CD4-positive, alpha-beta T cell (primary cell): ENCODE data around the gene SUFU. TPM values are rescaled to one million over a fixed set of nuclear protein-coding genes. Genes with fewer than 3 reads are reported as not detected.

ENCODE experiments used
- ATAC-seq: fragments of 200-7000 bp; cut with Tn5 transposase; one replicate; pipeline ENCODE4 v1.10.0; 2022; ENCODE audit warnings: mild to moderate bottlenecking; ENCODE audit not compliant: poor library complexity
- CTCF ChIA-PET: fragments of 350-600 bp; sonication (Branson Sonifier 250); formaldehyde crosslinking; loops from one replicate; lab custom pipeline; 2021; ENCODE audit warnings: antibody characterized with exemption, inconsistent platforms; lab: Charles Lee
- POLR2A ChIA-PET: fragments of 350-600 bp; sonication (Branson Sonifier 250); formaldehyde crosslinking; loops from one replicate; lab custom pipeline; 2021; ENCODE audit warnings: antibody characterized with exemption, inconsistent platforms; lab: Charles Lee
- DNase-seq, 14 experiments: peaks; one replicate each; pipeline ENCODE4 v3.0.0-alpha.2; 2013 to 2020; ENCODE audit warnings: mixed read lengths in 2 of 14
- H3K27ac ChIP-seq, 2 donors: one replicate each; pipeline versions ENCODE4 v1.5.1 to v1.7.0; 2013; ENCODE audit warnings: low read length in 2 of 2, low read depth in 1 of 2, mild to moderate bottlenecking in 1 of 2
- H3K27me3 ChIP-seq, 2 experiments: 1 replicate in 1 of 2; 2 replicates in 1 of 2; pipeline versions ENCODE4 v1.6.1 to v1.7.0; 2013; ENCODE audit warnings: low read length in 2 of 2, control low read depth in 1 of 2, mild to moderate bottlenecking in 1 of 2, moderate library complexity in 1 of 2; ENCODE audit not compliant: insufficient read depth in 2 of 2, control insufficient read depth in 1 of 2
- H3K36me3 ChIP-seq: one replicate; pipeline ENCODE4 v1.6.1; 2013; ENCODE audit warnings: low read length, control low read depth; ENCODE audit not compliant: insufficient read depth
- H3K4me1 ChIP-seq: one replicate; pipeline ENCODE4 v1.6.1; 2013; ENCODE audit warnings: low read length, control low read depth; ENCODE audit not compliant: insufficient read depth
- H3K4me3 ChIP-seq: one replicate; pipeline ENCODE4 v1.5.1; 2013; ENCODE audit warnings: mild to moderate bottlenecking, low read length, moderate library complexity
- H3K9me3 ChIP-seq, 2 experiments: 1 replicate in 1 of 2; 2 replicates in 1 of 2; pipeline versions ENCODE4 v1.6.1 to v1.7.0; 2013; ENCODE audit warnings: low read length in 2 of 2, mild to moderate bottlenecking in 2 of 2, control low read depth in 1 of 2, moderate library complexity in 1 of 2; ENCODE audit not compliant: control insufficient read depth in 1 of 2, insufficient read depth in 1 of 2
- H3K27ac Mint-ChIP-seq: one replicate; pipeline ENCODE4 v1.8.0; 2020; ENCODE audit warnings: mixed read lengths
- H3K27me3 Mint-ChIP-seq: one replicate; pipeline ENCODE4 v1.8.0; 2021; ENCODE audit warnings: mixed read lengths
- H3K36me3 Mint-ChIP-seq: one replicate; pipeline ENCODE4 v1.8.0; 2021; ENCODE audit warnings: low read depth, mixed read lengths
- H3K4me1 Mint-ChIP-seq: one replicate; pipeline ENCODE4 v1.8.0; 2021; ENCODE audit warnings: low read depth, mixed read lengths
- H3K4me3 Mint-ChIP-seq: one replicate; pipeline ENCODE4 v1.8.0; 2020; ENCODE audit warnings: mild to moderate bottlenecking, mixed read lengths
- H3K9me3 Mint-ChIP-seq: one replicate; pipeline ENCODE4 v1.8.0; 2020; ENCODE audit warnings: mixed read lengths
- CTCF ChIP-seq: fragments of 200-600 bp; IDR thresholded peaks from one replicate; pipeline ENCODE4 v1.8.0; 2022; ENCODE audit warnings: antibody characterized with exemption, mild to moderate bottlenecking
- intact Hi-C, 2 experiments: fragments of 100-400 bp; cut with DNase I in 1 of 2; cut with micrococcal nuclease in 1 of 2; formaldehyde crosslinking; loops; one replicate each; pipeline versions ENCODE4 v1.15.1 to v1.9.0; 2023 to 2025; cut with DNase I, micrococcal nuclease
- total RNA-seq, 174 experiments: library from RNA in 2 of 174; stranded (reverse) in 2 of 174; gene quantifications; one replicate each; pipeline ENCODE4 v1.2.3 and lab custom pipeline; 2021 to 2026

SUFU gene
- total RNA-seq, 2 experiments from 2014 or later, result 6.7 to 7.3 TPM

DNA sequence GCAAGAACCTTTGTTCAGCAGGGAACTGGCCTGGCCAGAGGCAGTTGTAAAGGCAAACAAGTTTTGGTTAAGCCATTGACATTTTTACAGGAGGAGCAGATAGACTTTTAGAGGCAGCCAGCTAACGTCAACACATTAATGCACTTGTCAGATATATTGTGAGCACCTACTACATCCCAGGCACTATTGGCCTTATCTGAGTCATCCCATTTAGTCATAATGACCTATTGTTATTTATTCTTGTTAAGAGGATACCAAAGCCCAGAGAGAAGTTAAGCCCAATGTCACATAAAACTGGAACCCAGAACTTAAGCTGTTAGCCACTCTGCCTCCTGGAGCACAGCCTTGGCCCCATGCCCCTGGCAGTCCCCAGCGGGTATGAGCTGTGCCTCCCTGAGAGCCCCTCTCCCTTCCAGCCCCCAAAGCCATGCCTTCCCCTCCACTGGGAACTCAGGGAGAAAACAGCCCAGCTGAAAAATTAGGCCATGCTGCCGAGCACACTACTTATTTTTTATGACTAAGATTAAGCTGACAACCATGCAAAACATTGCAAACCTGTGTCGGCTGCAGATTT lies 107.8 kb downstream of the SUFU start:
- ATAC-seq, result no peak
- no peak for DNase-seq
- no peak for TF ChIP-seq CTCF
- peak overlapping the region; percentile 8 for H3K4me3 Mint-ChIP-seq
- H3K27ac ChIP-seq, result peak overlapping the region; percentile 45 to 88
- no peaks in the 10 kb centered on the region for H3K27me3 ChIP-seq
- no peaks in the 10 kb centered on the region for H3K9me3 Mint-ChIP-seq
- ChIA-PET CTCF (interaction anchor here (0.9 to 2.7 kb wide), 6 partner anchors 10 to 102 kb away, joined by 3 to 16 read pairs (median 5); partner anchors contain the start of gene TRIM8), POLR2A (interaction anchor here (0.6 to 2.0 kb wide), 11 partner anchors 10 to 514 kb away, joined by 3 to 17 read pairs (median 5); partner anchors contain the start of genes CNNM2 and TRIM8)
- H3K4me1 Mint-ChIP-seq, result peaks cover 35% of the 10 kb centered on the region
- peaks cover 22% of the 10 kb centered on the region for H3K36me3 ChIP-seq
- H3K27ac Mint-ChIP-seq, result peak overlapping the region; percentile 99
- H3K36me3 Mint-ChIP-seq, result peaks cover 20% of the 10 kb centered on the region
- H3K9me3 ChIP-seq, result no peaks in the 10 kb centered on the region
- no peaks in the 10 kb centered on the region for H3K27me3 Mint-ChIP-seq
- peaks cover 44% of the 10 kb centered on the region for H3K4me1 ChIP-seq
- intact Hi-C loops, result loop anchor here in 1 of 2 experiments (2.0 kb wide), 1 partner anchor 35 kb away; no protein-coding TSS in a partner anchor
- no peak overlapping the region for H3K4me3 ChIP-seq

GRCh38 chr10:102612964-102613275 lies 109.1 kb downstream of the SUFU start:
- peak; percentile 72 for ATAC-seq
- peak overlapping the region; percentile 85 to 88 for H3K27ac ChIP-seq
- no peaks in the 10 kb centered on the region for H3K27me3 Mint-ChIP-seq
- H3K4me3 ChIP-seq, result no peak overlapping the region
- peaks cover 35% of the 10 kb centered on the region for H3K4me1 Mint-ChIP-seq
- H3K9me3 Mint-ChIP-seq, result no peaks in the 10 kb centered on the region
- intact Hi-C loops, result loop anchor here in 1 of 2 experiments (2.0 kb wide), 1 partner anchor 34 kb away; no protein-coding TSS in a partner anchor
- no peaks in the 10 kb centered on the region for H3K9me3 ChIP-seq
- TF ChIP-seq CTCF, result no peak
- H3K36me3 Mint-ChIP-seq, result peaks cover 31% of the 10 kb centered on the region
- H3K27ac Mint-ChIP-seq, result peak overlapping the region; percentile 99
- no peaks in the 10 kb centered on the region for H3K27me3 ChIP-seq
- H3K4me1 ChIP-seq, result peaks cover 44% of the 10 kb centered on the region
- H3K4me3 Mint-ChIP-seq, result peak overlapping the region; percentile 64
- CTCF ChIA-PET, result interaction anchor here (0.8 to 2.7 kb wide), 5 partner anchors 17 to 32 kb away, joined by 3 to 16 read pairs (median 3); partner anchors contain the start of gene TRIM8
- peak; percentile 30 to 85 (median 51) for DNase-seq
- POLR2A ChIA-PET, result interaction anchor here (1.2 to 2.0 kb wide), 6 partner anchors 23 to 101 kb away, joined by 3 to 17 read pairs (median 7); partner anchors contain the start of genes ARL3 and TRIM8
- H3K36me3 ChIP-seq, result peaks cover 35% of the 10 kb centered on the region

GRCh38 chr10:102613286-102613685 lies 109.5 kb downstream of the SUFU start:
- intact Hi-C loops, result loop anchor here in 1 of 2 experiments (2.0 kb wide), 1 partner anchor 34 kb away; no protein-coding TSS in a partner anchor
- ChIA-PET POLR2A (interaction anchor here (1.2 to 1.5 kb wide), 3 partner anchors 22 to 101 kb away, joined by 3 to 5 read pairs (median 5); partner anchors contain the start of gene ARL3), CTCF (interaction anchor here (0.9 to 2.5 kb wide), 3 partner anchors 17 to 31 kb away, joined by 3 to 8 read pairs (median 3); partner anchors contain the start of gene TRIM8)
- H3K27me3 ChIP-seq, result no peaks in the 10 kb centered on the region
- H3K27ac ChIP-seq, result peak overlapping the region; percentile 85 to 88
- no peaks in the 10 kb centered on the region for H3K9me3 ChIP-seq
- ATAC-seq (peak; percentile 36), DNase-seq (peak in 5 of 14 experiments; percentile 28 to 55 (median 48))
- H3K27ac Mint-ChIP-seq, result peak overlapping the region; percentile 99
- peak overlapping the region; percentile 64 for H3K4me3 Mint-ChIP-seq
- H3K4me1 ChIP-seq, result peaks cover 44% of the 10 kb centered on the region
- peaks cover 35% of the 10 kb centered on the region for H3K4me1 Mint-ChIP-seq
- no peak for TF ChIP-seq CTCF
- no peaks in the 10 kb centered on the region for H3K27me3 Mint-ChIP-seq
- no peaks in the 10 kb centered on the region for H3K9me3 Mint-ChIP-seq
- H3K36me3 Mint-ChIP-seq, result peaks cover 34% of the 10 kb centered on the region
- peaks cover 39% of the 10 kb centered on the region for H3K36me3 ChIP-seq
- no peak overlapping the region for H3K4me3 ChIP-seq
